SU-DHL-6 (cell line): ENCODE measurements around the gene NAPSA.
A peak's percentile ranks its signal among the peaks of the same experiment; 100 is the strongest.

ENCODE experiments used
- H2AFZ ChIP-seq: fragments of 200-600 bp; sonication (generic); 2 replicates; pipeline ENCODE4 v1.6.1; 2014; ENCODE audit warnings: low read depth, mild to moderate bottlenecking, moderate library complexity, mixed read lengths, antibody characterized with exemption, low read length; ENCODE audit not compliant: severe bottlenecking
- H3F3A ChIP-seq: fragments of 200-600 bp; shearing (Covaris generic); 2 replicates; pipeline ENCODE4 v1.6.0; 2016; ENCODE audit warnings: antibody characterized with exemption, mild to moderate bottlenecking; ENCODE audit not compliant: insufficient read depth
- H3K27ac ChIP-seq: fragments of 200-600 bp; sonication (generic); 2 replicates; pipeline ENCODE4 v1.5.1; 2016; ENCODE audit warnings: low read depth, mild to moderate bottlenecking, low read length, moderate library complexity, mixed read lengths
- H3K27me3 ChIP-seq: fragments of 200-600 bp; sonication (generic), shearing (Covaris generic); 2 replicates; pipeline ENCODE4 v1.6.0; 2014; ENCODE audit warnings: mild to moderate bottlenecking, low read length
- H3K36me3 ChIP-seq: fragments of 200-600 bp; sonication (generic); 2 replicates; pipeline ENCODE4 v1.6.1; 2014; ENCODE audit warnings: mild to moderate bottlenecking, low read length, mixed read lengths
- H3K4me2 ChIP-seq: fragments of 300-600, 200-600 bp; shearing (Covaris generic), sonication (generic); 2 replicates; pipeline ENCODE4 v1.6.0; 2014; ENCODE audit warnings: low read length, low read depth, mild to moderate bottlenecking; ENCODE audit not compliant: poor library complexity, severe bottlenecking
- H3K4me3 ChIP-seq: fragments of 200-600 bp; sonication (generic); 2 replicates; pipeline ENCODE4 v1.5.1; 2014; ENCODE audit warnings: antibody characterized with exemption, low read length, mild to moderate bottlenecking, mixed read lengths; ENCODE audit not compliant: insufficient read depth, poor library complexity, severe bottlenecking
- H3K79me2 ChIP-seq: fragments of 200-600 bp; sonication (generic); 2 replicates; pipeline ENCODE4 v1.6.1; 2014; ENCODE audit warnings: mild to moderate bottlenecking, low read length, moderate library complexity; ENCODE audit not compliant: insufficient read depth
- H3K9ac ChIP-seq: fragments of 200-600 bp; sonication (generic); 2 replicates; pipeline ENCODE4 v1.7.0; 2014; ENCODE audit warnings: mild to moderate bottlenecking, low read length
- H3K9me2 ChIP-seq: fragments of 200-600 bp; sonication (generic); replicated peaks from 2 replicates; pipeline ENCODE4 v1.6.1; 2014; ENCODE audit warnings: low read length; ENCODE audit not compliant: insufficient read depth
- H3K9me3 ChIP-seq: fragments of 200-600 bp; sonication (generic); 2 replicates; pipeline ENCODE4 v1.6.1; 2014; ENCODE audit warnings: low read length, mixed read lengths; ENCODE audit not compliant: insufficient read depth
- H4K20me1 ChIP-seq: fragments of 200-600 bp; sonication (generic); 2 replicates; pipeline ENCODE4 v1.6.1; 2014; ENCODE audit warnings: low read depth, mild to moderate bottlenecking, antibody characterized with exemption, low read length, moderate library complexity, mixed read lengths
- CTCF ChIP-seq: fragments of 200-600 bp; sonication (generic); IDR thresholded peaks from one replicate; pipeline ENCODE4 v1.5.1; 2017; ENCODE audit warnings: antibody characterized with exemption, mild to moderate bottlenecking, low read length, moderate library complexity; ENCODE audit not compliant: insufficient read depth, poor library complexity, severe bottlenecking
- EZH2phosphoT487 ChIP-seq: fragments of 200-600 bp; sonication (generic), shearing (Covaris generic); conservative IDR thresholded peaks from 2 replicates; pipeline ENCODE4 v1.6.1; 2018; ENCODE audit warnings: mild to moderate bottlenecking, antibody characterized with exemption, low read length, moderate library complexity, mixed read lengths

NAPSA gene

GRCh38 chr19:50387868-50388245 lies 22.4 kb upstream of the NAPSA start:
- peaks cover 6% of the 10 kb centered on the region; the same call in 1 of the 2 replicates for H3K36me3 ChIP-seq
- peaks cover 71% of the 10 kb centered on the region for H3K79me2 ChIP-seq
- H3K4me2 ChIP-seq: no peak overlapping the region
- H2AFZ ChIP-seq: no peak overlapping the region
- no peaks in the 10 kb centered on the region for H3K27me3 ChIP-seq
- H3K9me2 ChIP-seq: no peaks in the 10 kb centered on the region
- no peak overlapping the region for H3K4me3 ChIP-seq
- H3K9me3 ChIP-seq: no peaks in the 10 kb centered on the region
- no peaks in the 10 kb centered on the region for H4K20me1 ChIP-seq
- peaks cover 13% of the 10 kb centered on the region; the same call in 1 of the 2 replicates for H3F3A ChIP-seq
- TF ChIP-seq EZH2phosphoT487 (no peak), CTCF (no peak)
- H3K27ac ChIP-seq: no peak overlapping the region
- no peak overlapping the region for H3K9ac ChIP-seq

GRCh38 chr19:50387176-50387867 lies 21.9 kb upstream of the NAPSA start:
- Histone ChIP-seq H3K9me3 (no peaks in the 10 kb centered on the region), H3K36me3 (peaks cover 6% of the 10 kb centered on the region; the same call in 1 of the 2 replicates), H3K4me3 (no peak overlapping the region), H3K27ac (no peak overlapping the region), H3K4me2 (no peak overlapping the region), H3K9ac (no peak overlapping the region), H3K9me2 (no peaks in the 10 kb centered on the region), H3F3A (peaks cover 14% of the 10 kb centered on the region; the same call in 1 of the 2 replicates), H3K79me2 (peaks cover 65% of the 10 kb centered on the region), H2AFZ (no peak overlapping the region), H4K20me1 (no peaks in the 10 kb centered on the region), H3K27me3 (no peaks in the 10 kb centered on the region)
- TF ChIP-seq EZH2phosphoT487: no peak
- TF ChIP-seq CTCF: no peak

GRCh38 chr19:50384685-50385535 lies 19.5 kb upstream of the NAPSA start:
- Histone ChIP-seq H3K9me3 (no peaks in the 10 kb centered on the region), H3K9ac (peak overlapping the region; percentile 82), H2AFZ (peak overlapping the region; percentile 56), H4K20me1 (no peaks in the 10 kb centered on the region), H3K9me2 (no peaks in the 10 kb centered on the region), H3F3A (peaks cover 14% of the 10 kb centered on the region; the same call in 1 of the 2 replicates), H3K4me3 (peak overlapping the region; percentile 89), H3K4me2 (peak overlapping the region; percentile 69), H3K27me3 (no peaks in the 10 kb centered on the region), H3K36me3 (peaks cover 6% of the 10 kb centered on the region; the same call in 1 of the 2 replicates), H3K27ac (peak overlapping the region; percentile 69), H3K79me2 (peaks cover 54% of the 10 kb centered on the region)
- TF ChIP-seq CTCF: no peak
- no peak for TF ChIP-seq EZH2phosphoT487
